ENCODE results near the gene ADSS1. TPM values are rescaled to one million over a fixed set of nuclear protein-coding genes. Genes with fewer than 3 reads are reported as not detected.

The ADSS1 gene
- polyA plus RNA-seq, 1 of the 3 experiments (the other 2 are of a cell fraction), result 14.3 TPM

DNA sequence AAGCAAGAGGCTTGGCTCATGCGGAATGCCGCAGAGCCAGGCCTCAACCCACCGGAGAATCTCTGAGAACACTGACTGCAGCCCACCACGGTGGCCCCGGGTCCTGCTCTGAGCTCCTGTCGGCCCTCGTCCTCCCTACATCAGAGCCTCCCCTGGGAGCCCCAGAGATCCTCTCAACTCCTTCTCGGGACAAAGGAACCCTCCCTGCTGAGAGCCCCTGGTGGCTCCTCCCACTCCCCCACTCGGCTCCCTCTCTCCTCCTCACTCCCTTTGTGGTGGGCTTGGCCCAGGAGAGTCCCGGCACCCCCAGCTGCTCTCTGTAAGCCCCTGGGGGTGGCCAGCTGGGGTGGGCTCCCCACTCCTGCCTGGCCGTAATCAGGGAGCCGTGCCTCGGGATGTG is 45.7 kb upstream of the ADSS1 start (continued):
- TF ChIP-seq YY1 (IDR thresholded peaks at IDR 0.05; ENCODE audit: low read depth), result no peak

- H3K79me2 ChIP-seq (ENCODE audit: insufficient read depth), result peaks cover 3% of the 10 kb centered on the region; the same call in 1 of the 2 replicates
- H2AFZ ChIP-seq (ENCODE audit: low read depth), result no peak overlapping the region
- no peak overlapping the region for H3K9ac ChIP-seq
- H3K9me2 ChIP-seq, result no peaks in the 10 kb centered on the region
- WGBS (ENCODE audit: low lambda C conversion rate), result 73% methylated on average over 8 of the region's 18 CpGs
- peaks cover 26 to 31% of the 10 kb centered on the region in 2 experiments; a peak in 3 of 4 replicates for H3K4me1 ChIP-seq (ENCODE audit: control insufficient read depth in 1 of 2, insufficient read depth in 2 of 2, low read depth in 1 of 2, low read length in 1 of 2)
- peaks cover 7% of the 10 kb centered on the region for H3F3A ChIP-seq (replicated peaks; ENCODE audit: insufficient read depth)
- ChIA-PET POLR2A (no interaction called here), CTCF (interaction anchor here (0.9 to 2.4 kb wide), 7 partner anchors 13 to 367 kb away, joined by 3 to 7 read pairs (median 3); partner anchors contain the start of gene SIVA1)
- no peaks in the 10 kb centered on the region for H4K20me1 ChIP-seq (ENCODE audit: insufficient read depth)
- no peaks in the 10 kb centered on the region for H3K9me3 ChIP-seq
- no peak for DNase-seq
- H3K27me3 ChIP-seq (ENCODE audit: insufficient read depth), result no peaks in the 10 kb centered on the region
- TF ChIP-seq POLR2AphosphoS5 (IDR thresholded peaks at IDR 0.05; ENCODE audit: low read depth, low read length) (no peak), NFIC (IDR thresholded peaks at IDR 0.05; ENCODE audit: borderline replicate concordance) (no peak), EZH2phosphoT487 (IDR thresholded peaks at IDR 0.05; ENCODE audit: borderline replicate concordance, low read depth) (no peak), FOXM1 (IDR thresholded peaks at IDR 0.05; ENCODE audit: low read depth) (no peak), YY1 (IDR thresholded peaks at IDR 0.05; ENCODE audit: low read depth) (no peak), MEF2A (IDR thresholded peaks at IDR 0.05; ENCODE audit: borderline replicate concordance, low read depth) (no peak), RCOR1 (IDR thresholded peaks at IDR 0.05; ENCODE audit: low read length) (no peak), NRF1 (IDR thresholded peaks at IDR 0.05; ENCODE audit: low read depth, low read length) (no peak), TAF1 (IDR thresholded peaks at IDR 0.05; ENCODE audit: borderline replicate concordance, low read depth, low read length) (no peak), IRF3 (IDR thresholded peaks at IDR 0.05; ENCODE audit: low read depth, low read length) (no peak), RAD21 (IDR thresholded peaks at IDR 0.05; ENCODE audit: low read length) (no peak)
- TF ChIP-seq, protein P1, sequence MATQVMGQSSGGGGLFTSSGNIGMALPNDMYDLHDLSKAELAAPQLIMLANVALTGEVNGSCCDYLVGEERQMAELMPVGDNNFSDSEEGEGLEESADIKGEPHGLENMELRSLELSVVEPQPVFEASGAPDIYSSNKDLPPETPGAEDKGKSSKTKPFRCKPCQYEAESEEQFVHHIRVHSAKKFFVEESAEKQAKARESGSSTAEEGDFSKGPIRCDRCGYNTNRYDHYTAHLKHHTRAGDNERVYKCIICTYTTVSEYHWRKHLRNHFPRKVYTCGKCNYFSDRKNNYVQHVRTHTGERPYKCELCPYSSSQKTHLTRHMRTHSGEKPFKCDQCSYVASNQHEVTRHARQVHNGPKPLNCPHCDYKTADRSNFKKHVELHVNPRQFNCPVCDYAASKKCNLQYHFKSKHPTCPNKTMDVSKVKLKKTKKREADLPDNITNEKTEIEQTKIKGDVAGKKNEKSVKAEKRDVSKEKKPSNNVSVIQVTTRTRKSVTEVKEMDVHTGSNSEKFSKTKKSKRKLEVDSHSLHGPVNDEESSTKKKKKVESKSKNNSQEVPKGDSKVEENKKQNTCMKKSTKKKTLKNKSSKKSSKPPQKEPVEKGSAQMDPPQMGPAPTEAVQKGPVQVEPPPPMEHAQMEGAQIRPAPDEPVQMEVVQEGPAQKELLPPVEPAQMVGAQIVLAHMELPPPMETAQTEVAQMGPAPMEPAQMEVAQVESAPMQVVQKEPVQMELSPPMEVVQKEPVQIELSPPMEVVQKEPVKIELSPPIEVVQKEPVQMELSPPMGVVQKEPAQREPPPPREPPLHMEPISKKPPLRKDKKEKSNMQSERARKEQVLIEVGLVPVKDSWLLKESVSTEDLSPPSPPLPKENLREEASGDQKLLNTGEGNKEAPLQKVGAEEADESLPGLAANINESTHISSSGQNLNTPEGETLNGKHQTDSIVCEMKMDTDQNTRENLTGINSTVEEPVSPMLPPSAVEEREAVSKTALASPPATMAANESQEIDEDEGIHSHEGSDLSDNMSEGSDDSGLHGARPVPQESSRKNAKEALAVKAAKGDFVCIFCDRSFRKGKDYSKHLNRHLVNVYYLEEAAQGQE (IDR thresholded peaks at IDR 0.05; ENCODE audit: low read depth, low read length), result no peak
- no peak overlapping the region for H3K4me2 ChIP-seq
- H3K4me3 ChIP-seq (ENCODE audit: low read depth in 2 of 2, low read length in 1 of 2), result no peak overlapping the region
- H3K27ac ChIP-seq (ENCODE audit: low read depth in 2 of 2, low read length in 1 of 2), result no peak overlapping the region
- no peaks in the 10 kb centered on the region for H3K36me3 ChIP-seq (replicated peaks in 1 of 2; ENCODE audit: control insufficient read depth in 1 of 2, insufficient read depth in 2 of 2, low read length in 1 of 2)
Measured at GRCh38 chr14:104678901-104679705, 44.9 kb upstream of the ADSS1 start.

Data from SK-N-SH (cell line).